ENCODE results near the gene SLC35A1. TPM values are rescaled to one million over a fixed set of nuclear protein-coding genes. Genes with fewer than 3 reads are reported as not detected.

The SLC35A1 gene
- total and polyA plus RNA-seq, 2 of the 8 experiments (the other 6 are each of a cell fraction or from before 2014, with no cell fraction given): 4.7 to 9.2 TPM

DNA sequence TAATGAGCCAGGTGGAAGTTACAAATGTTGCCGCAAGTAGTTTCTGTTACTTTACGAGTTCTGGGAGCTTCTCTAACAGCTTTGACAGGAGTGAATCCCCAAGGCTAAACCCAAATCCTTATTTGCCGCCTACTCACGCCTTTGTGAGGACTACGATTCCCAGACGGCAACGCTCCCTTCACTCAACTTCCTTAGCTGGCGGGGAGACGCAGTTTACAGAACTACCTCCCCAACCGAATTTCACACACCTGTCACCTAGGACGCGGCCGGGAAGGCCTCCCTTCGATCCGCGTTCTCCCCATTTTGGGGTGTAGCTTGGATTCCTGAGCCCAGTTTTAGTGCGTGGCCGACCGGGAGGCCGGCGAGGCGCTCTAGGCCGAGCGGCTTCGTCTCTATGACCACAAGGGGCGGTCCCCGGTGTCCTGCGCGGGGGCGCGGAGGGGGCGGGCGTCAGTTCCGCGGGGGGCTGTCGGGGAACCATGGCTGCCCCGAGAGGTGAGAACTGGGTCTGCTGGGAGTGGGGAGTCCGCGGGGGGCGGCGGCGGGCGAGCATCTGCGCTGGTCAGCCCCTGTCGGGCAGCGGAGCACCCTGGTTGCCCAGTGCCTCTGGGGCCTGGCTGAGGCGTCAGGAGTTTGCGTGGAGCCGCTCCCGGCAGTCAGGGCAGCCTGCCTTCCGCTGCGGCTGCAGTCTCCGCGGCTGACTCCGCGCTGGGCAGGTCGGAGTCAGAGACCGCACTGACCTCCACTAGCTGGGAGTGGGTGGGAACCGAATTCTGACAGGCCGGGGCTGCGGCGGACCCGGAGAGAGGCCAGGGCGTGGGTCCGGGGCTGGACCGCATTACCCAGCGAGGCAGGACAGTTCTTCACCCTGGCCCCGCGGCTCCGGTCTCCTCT is at the start of gene SLC35A1 (continued):
- TF ChIP-seq RNF2 (IDR thresholded peaks at IDR 0.05; ENCODE audit: borderline replicate concordance, low read depth, low read length, missing control alignments, poor library complexity, severe bottlenecking) (no peak), KDM1A (IDR thresholded peaks at IDR 0.05; ENCODE audit: borderline replicate concordance, low read length) (no peak; the same call in 1 of the 2 replicates), HDAC6 (IDR thresholded peaks at IDR 0.05; ENCODE audit: low read depth, low read length) (no peak), CBX5 (IDR thresholded peaks at IDR 0.05; ENCODE audit: low read depth, low read length) (no peak), ZNF274 (IDR thresholded peaks at IDR 0.05; ENCODE audit: borderline replicate concordance, extremely low read depth, low read length) (no peak), SIX5 (IDR thresholded peaks at IDR 0.05; ENCODE audit: low read depth, low read length) (peak; percentile 37; the same call in 1 of the 2 replicates), EP300 (IDR thresholded peaks at IDR 0.05; ENCODE audit: borderline replicate concordance in 1 of 2, low read depth in 2 of 2, low read length in 2 of 2) (no peak), TCF12 (IDR thresholded peaks at IDR 0.05; ENCODE audit: low read depth, low read length) (no peak), SRF (IDR thresholded peaks at IDR 0.05; ENCODE audit: low read depth, low read length) (no peak), USF2 (IDR thresholded peaks at IDR 0.05; ENCODE audit: low read length) (no peak), GABPA (IDR thresholded peaks at IDR 0.05; ENCODE audit: borderline replicate concordance, insufficient read depth, low read length) (no peak), RXRA (IDR thresholded peaks at IDR 0.05; ENCODE audit: insufficient read depth, low read depth, low read length) (no peak), SP1 (IDR thresholded peaks at IDR 0.05; ENCODE audit: low read depth, low read length) (0 out of 2 replicates have a peak, but pooled peaks have one; percentile 15), CTBP2 (IDR thresholded peaks at IDR 0.05; ENCODE audit: borderline replicate concordance, insufficient read depth, insufficient read length, low read length) (no peak), SIRT6 (IDR thresholded peaks at IDR 0.05; ENCODE audit: low read length) (no peak), HDAC2 (IDR thresholded peaks at IDR 0.05; ENCODE audit: borderline replicate concordance in 1 of 2, low read depth in 2 of 2, low read length in 2 of 2) (peak in 1 of 2 experiments; percentile 97; a peak in 2 of 4 replicates)
- TF ChIP-seq, protein P1, sequence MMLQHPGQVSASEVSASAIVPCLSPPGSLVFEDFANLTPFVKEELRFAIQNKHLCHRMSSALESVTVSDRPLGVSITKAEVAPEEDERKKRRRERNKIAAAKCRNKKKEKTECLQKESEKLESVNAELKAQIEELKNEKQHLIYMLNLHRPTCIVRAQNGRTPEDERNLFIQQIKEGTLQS (IDR thresholded peaks at IDR 0.05; ENCODE audit: insufficient read depth, low read depth, low read length): no peak
- TF ChIP-seq, protein P2, sequence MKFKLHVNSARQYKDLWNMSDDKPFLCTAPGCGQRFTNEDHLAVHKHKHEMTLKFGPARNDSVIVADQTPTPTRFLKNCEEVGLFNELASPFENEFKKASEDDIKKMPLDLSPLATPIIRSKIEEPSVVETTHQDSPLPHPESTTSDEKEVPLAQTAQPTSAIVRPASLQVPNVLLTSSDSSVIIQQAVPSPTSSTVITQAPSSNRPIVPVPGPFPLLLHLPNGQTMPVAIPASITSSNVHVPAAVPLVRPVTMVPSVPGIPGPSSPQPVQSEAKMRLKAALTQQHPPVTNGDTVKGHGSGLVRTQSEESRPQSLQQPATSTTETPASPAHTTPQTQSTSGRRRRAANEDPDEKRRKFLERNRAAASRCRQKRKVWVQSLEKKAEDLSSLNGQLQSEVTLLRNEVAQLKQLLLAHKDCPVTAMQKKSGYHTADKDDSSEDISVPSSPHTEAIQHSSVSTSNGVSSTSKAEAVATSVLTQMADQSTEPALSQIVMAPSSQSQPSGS (IDR thresholded peaks at IDR 0.05; ENCODE audit: low read length): no peak

Measured in H1 (cell line).